Type B pancreatic cell (in vitro differentiated cells): ENCODE data around the gene SLC44A5. TPM values are rescaled to one million over a fixed set of nuclear protein-coding genes. Genes with fewer than 3 reads are reported as not detected.

ENCODE experiments used
- DNase-seq: peaks from one replicate; pipeline ENCODE4 v3.0.0; 2021; ENCODE audit warnings: mixed read lengths; ENCODE audit not compliant: unreplicated experiment; ENCODE audit errors: extremely low spot score
- H3K27ac Mint-ChIP-seq: 2 replicates; pipeline ENCODE4 v1.8.0; 2021; ENCODE audit warnings: mild to moderate bottlenecking, mixed read lengths
- H3K27me3 Mint-ChIP-seq: 2 replicates; pipeline ENCODE4 v1.8.0; 2021; ENCODE audit warnings: mixed read lengths
- H3K36me3 Mint-ChIP-seq: 2 replicates; pipeline ENCODE4 v1.8.0; 2021; ENCODE audit warnings: mixed read lengths
- H3K4me1 Mint-ChIP-seq: one replicate; pipeline ENCODE4 v1.8.0; 2021; ENCODE audit warnings: mixed read lengths; ENCODE audit not compliant: unreplicated experiment
- H3K4me3 Mint-ChIP-seq: 2 replicates; pipeline ENCODE4 v1.8.0; 2021; ENCODE audit warnings: mild to moderate bottlenecking, mixed read lengths
- H3K9me3 Mint-ChIP-seq: 2 replicates; pipeline ENCODE4 v1.8.0; 2021; ENCODE audit warnings: mixed read lengths
- CTCF ChIP-seq: fragments of 200-600 bp; sonication (generic); conservative IDR thresholded peaks from 2 replicates; pipeline ENCODE4 v1.5.0; 2021; ENCODE audit warnings: antibody characterized with exemption, mild to moderate bottlenecking
- total RNA-seq: library from RNA; stranded (reverse); gene quantifications from 2 replicates; pipeline ENCODE4 v1.2.1, GENCODE V29; 2021; ENCODE audit warnings: low replicate concordance

Gene SLC44A5
- total RNA-seq, 1 donor from 2014 or later = 2.4 TPM

- H3K4me1 Mint-ChIP-seq = no peaks in the 10 kb centered on the region
- H3K36me3 Mint-ChIP-seq = no peaks in the 10 kb centered on the region
- H3K4me3 Mint-ChIP-seq = no peak overlapping the region
- H3K9me3 Mint-ChIP-seq = no peaks in the 10 kb centered on the region
- H3K27me3 Mint-ChIP-seq = peaks cover under 1% of the 10 kb centered on the region
- H3K27ac Mint-ChIP-seq = no peak overlapping the region
- DNase-seq = no peak
- TF ChIP-seq CTCF = no peak
Measured at GRCh38 chr1:75308365-75308764, 302.5 kb downstream of the SLC44A5 start.

- no peaks in the 10 kb centered on the region for H3K27me3 Mint-ChIP-seq
- H3K9me3 Mint-ChIP-seq = no peaks in the 10 kb centered on the region
- no peak for TF ChIP-seq CTCF
- DNase-seq = no peak
- H3K36me3 Mint-ChIP-seq = no peaks in the 10 kb centered on the region
- no peak overlapping the region for H3K4me3 Mint-ChIP-seq
- no peaks in the 10 kb centered on the region for H3K4me1 Mint-ChIP-seq
- H3K27ac Mint-ChIP-seq = no peak overlapping the region
Measured at GRCh38 chr1:75305061-75305460, 305.9 kb downstream of the SLC44A5 start.

- Mint-ChIP-seq H3K27me3 (no peaks in the 10 kb centered on the region), H3K4me3 (no peak overlapping the region), H3K27ac (no peak overlapping the region), H3K36me3 (no peaks in the 10 kb centered on the region), H3K9me3 (no peaks in the 10 kb centered on the region), H3K4me1 (no peaks in the 10 kb centered on the region)
- DNase-seq = no peak
- no peak for TF ChIP-seq CTCF
Measured at GRCh38 chr1:75293270-75293669, 317.6 kb downstream of the SLC44A5 start.

- no peak overlapping the region for H3K27ac Mint-ChIP-seq
Measured at GRCh38 chr1:75292013-75292412, 318.9 kb downstream of the SLC44A5 start.

GRCh38 chr1:75276385-75276784 is 334.5 kb downstream of the SLC44A5 start:
- Mint-ChIP-seq H3K4me3 (no peak overlapping the region), H3K36me3 (no peaks in the 10 kb centered on the region), H3K27me3 (no peaks in the 10 kb centered on the region), H3K4me1 (no peaks in the 10 kb centered on the region), H3K27ac (no peak overlapping the region), H3K9me3 (no peaks in the 10 kb centered on the region)
- TF ChIP-seq CTCF = no peak
- no peak for DNase-seq

More at GRCh38 chr1:75292013-75292412, 318.9 kb downstream of the SLC44A5 start:
- H3K36me3 Mint-ChIP-seq = no peaks in the 10 kb centered on the region
- no peaks in the 10 kb centered on the region for H3K27me3 Mint-ChIP-seq
- H3K4me1 Mint-ChIP-seq = no peaks in the 10 kb centered on the region
- no peak for DNase-seq
- H3K4me3 Mint-ChIP-seq = no peak overlapping the region
- no peaks in the 10 kb centered on the region for H3K9me3 Mint-ChIP-seq
- no peak for TF ChIP-seq CTCF

- TF ChIP-seq CTCF = no peak
- H3K36me3 Mint-ChIP-seq = no peaks in the 10 kb centered on the region
- no peak overlapping the region for H3K27ac Mint-ChIP-seq
- H3K4me3 Mint-ChIP-seq = no peak overlapping the region
- H3K9me3 Mint-ChIP-seq = no peaks in the 10 kb centered on the region
- no peaks in the 10 kb centered on the region for H3K27me3 Mint-ChIP-seq
- DNase-seq = no peak
- H3K4me1 Mint-ChIP-seq = no peaks in the 10 kb centered on the region
Measured at GRCh38 chr1:75275631-75276030, 335.3 kb downstream of the SLC44A5 start.
